Keratinocyte (primary cell): Measurements from ENCODE around the gene LRRC71. TPM values are rescaled to one million over a fixed set of nuclear protein-coding genes. Genes with fewer than 3 reads are reported as not detected.

Source experiments
- DNase-seq: peaks from one replicate; pipeline ENCODE4 v3.0.0-alpha.2; 2011; ENCODE audit warnings: low read depth, missing footprints, low spot score
- FAIRE-seq: peaks from 2 replicates; lab custom pipeline; 2011; peaks lifted over from hg19 to GRCh38; lab: Jason Lieb, UNC
- H2AFZ ChIP-seq: 2 replicates; pipeline ENCODE4 v1.6.0; 2012; ENCODE audit warnings: low read length, control low read depth, inconsistent platforms; ENCODE audit not compliant: control insufficient read depth
- H3K27ac ChIP-seq: 2 replicates; pipeline ENCODE4 v1.5.1; 2011; ENCODE audit warnings: low read length; ENCODE audit not compliant: control insufficient read depth, insufficient read depth
- H3K27me3 ChIP-seq: 3 replicates; pipeline ENCODE4 v1.6.0; 2011; ENCODE audit warnings: low read length; ENCODE audit not compliant: control insufficient read depth, insufficient read depth; ENCODE audit errors: extremely low read depth
- H3K36me3 ChIP-seq, 2 experiments: 2 replicates in 1 of 2; 3 replicates in 1 of 2; pipeline ENCODE4 v1.5.1; 2011; ENCODE audit warnings: low read length in 2 of 2, mild to moderate bottlenecking in 1 of 2; ENCODE audit not compliant: control insufficient read depth in 2 of 2, insufficient read depth in 2 of 2; ENCODE audit errors: extremely low read depth in 1 of 2
- H3K4me1 ChIP-seq: 3 replicates; pipeline ENCODE4 v1.5.1; 2011; ENCODE audit warnings: low read length; ENCODE audit not compliant: control insufficient read depth, insufficient read depth; ENCODE audit errors: extremely low read depth
- H3K4me2 ChIP-seq: 3 replicates; pipeline ENCODE4 v1.6.0; 2011; ENCODE audit warnings: low read depth, low read length; ENCODE audit not compliant: control insufficient read depth, insufficient read depth; ENCODE audit errors: extremely low read depth
- H3K4me3 ChIP-seq, 3 experiments: fragments of 200-600 bp in 1 of 3; sonication (generic) in 1 of 3; 2 replicates in 2 of 3; 3 replicates in 1 of 3; pipeline ENCODE4 v1.5.1; 2011 to 2016; ENCODE audit warnings: low read length in 3 of 3, mild to moderate bottlenecking in 3 of 3, control low read depth in 2 of 3, inconsistent platforms in 1 of 3, low read depth in 1 of 3, mixed read lengths in 1 of 3, mixed run types in 1 of 3, moderate library complexity in 1 of 3; ENCODE audit not compliant: control insufficient read depth in 2 of 3, insufficient read depth in 2 of 3; ENCODE audit errors: extremely low read depth in 1 of 3
- H3K79me2 ChIP-seq: 2 replicates; pipeline ENCODE4 v1.6.0; 2012; ENCODE audit warnings: low read length; ENCODE audit not compliant: control insufficient read depth, insufficient read depth
- H3K9ac ChIP-seq: 3 replicates; pipeline ENCODE4 v1.6.0; 2011; ENCODE audit warnings: low read length; ENCODE audit not compliant: control insufficient read depth, insufficient read depth; ENCODE audit errors: extremely low read depth
- H3K9me1 ChIP-seq: 3 replicates; pipeline ENCODE4 v1.6.0; 2011; ENCODE audit warnings: low read length; ENCODE audit not compliant: control insufficient read depth, insufficient read depth; ENCODE audit errors: extremely low read depth
- H3K9me3 ChIP-seq: 2 replicates; pipeline ENCODE4 v1.5.1; 2012; ENCODE audit warnings: low read depth, low read length; ENCODE audit not compliant: control insufficient read depth
- H4K20me1 ChIP-seq: 3 replicates; pipeline ENCODE4 v1.6.0; 2011; ENCODE audit warnings: low read length; ENCODE audit not compliant: control insufficient read depth, insufficient read depth; ENCODE audit errors: extremely low read depth
- EZH2 ChIP-seq: IDR thresholded peaks from one replicate; pipeline ENCODE4 v1.6.1; 2012; ENCODE audit warnings: inconsistent platforms, mild to moderate bottlenecking, low read length, moderate library complexity
- dilution Hi-C: fragments of 300-500 bp; cut with MboI; formaldehyde crosslinking; loops from one replicate; pipeline ENCODE4 v1.7.0; 2020; ENCODE audit warnings: low sequenced_read_pairs; ENCODE audit not compliant: extremely low pct_ligation_motif_present
- polyA plus RNA-seq, 5 experiments: library from polyadenylated mRNA; depleted of rRNA in 3 of 5; stranded (reverse) in 3 of 5; stranded (forward) in 1 of 5; unstranded in 1 of 5; fragments of >200 nt; gene quantifications; 1 replicate in 1 of 5; 2 replicates in 3 of 5; 3 replicates in 1 of 5; pipeline versions ENCODE4 v1.2.1 to v1.2.3, GENCODE V29; 2011 to 2012; ENCODE audit warnings: missing spikeins in 2 of 5, low read depth in 1 of 5, low replicate concordance in 1 of 5
- TF ChIP-seq, protein P1 (sequence below), 3 experiments: IDR thresholded peaks in 1 of 3; conservative IDR thresholded peaks in 1 of 3; optimal IDR thresholded peaks in 1 of 3; 2 replicates in 2 of 3; 3 replicates in 1 of 3; pipeline versions ENCODE3 to v1.5.1; 2011; ENCODE audit warnings: low read length in 3 of 3, mild to moderate bottlenecking in 3 of 3, moderate library complexity in 2 of 3, control low read depth in 1 of 3, inconsistent platforms in 1 of 3; ENCODE audit not compliant: insufficient read depth in 2 of 3; ENCODE audit errors: extremely low read depth in 1 of 3

LRRC71 gene
- polyA plus RNA-seq, 1 donor (not counting 4 experiments of a cell fraction or from before 2014, with no cell fraction given), result not detected

DNA sequence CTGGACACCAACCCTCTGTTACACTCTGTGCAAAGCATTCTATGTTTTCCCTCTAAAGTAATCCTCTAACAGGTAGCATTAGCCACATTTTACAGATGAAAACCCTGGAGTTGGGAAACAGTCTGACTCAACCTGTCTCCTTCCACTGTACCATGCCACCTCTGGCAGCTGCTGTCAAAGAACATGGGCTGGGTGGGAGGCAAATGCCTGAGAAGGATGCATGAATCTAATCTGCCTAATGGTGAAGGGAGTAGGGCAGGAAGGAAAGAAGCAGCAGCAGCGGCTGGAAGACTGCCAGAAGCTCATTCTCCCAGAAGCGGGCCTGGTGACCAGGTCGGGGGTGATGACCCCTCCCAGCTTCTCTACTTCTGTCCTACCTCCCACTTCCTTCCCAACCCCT is 21.7 kb downstream of the LRRC71 start:
- dilution Hi-C loops, result no loop called here
- Histone ChIP-seq H3K36me3 (peaks cover 20 to 34% of the 10 kb centered on the region in 2 experiments), H2AFZ (no peak overlapping the region)

DNA sequence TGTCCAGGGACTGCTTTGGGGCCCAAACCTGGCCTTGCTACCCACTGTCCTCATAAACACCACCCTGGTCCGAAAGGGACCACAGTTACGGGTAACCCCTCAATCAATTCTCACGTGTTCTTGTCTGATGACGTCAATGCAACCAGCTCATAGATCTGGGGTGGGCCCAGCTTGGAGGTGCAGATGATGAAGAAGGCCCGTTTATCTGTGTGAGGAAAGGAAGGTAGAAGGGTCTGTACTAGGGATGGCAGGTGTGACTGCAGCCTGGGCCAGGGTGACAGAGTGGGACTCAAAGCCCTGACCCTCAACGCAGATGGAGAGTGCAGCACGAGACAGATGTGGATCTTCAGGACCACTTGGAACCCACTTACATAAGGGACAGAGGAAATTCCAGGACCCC is 22.1 kb downstream of the LRRC71 start:
- DNase-seq (no peak), FAIRE-seq (no peak)
- H3K36me3 ChIP-seq, result peaks cover 20 to 37% of the 10 kb centered on the region in 2 experiments
- dilution Hi-C loops, result no loop called here
- H3K4me1 ChIP-seq, result peaks cover 5% of the 10 kb centered on the region
- no peak overlapping the region for H3K27ac ChIP-seq
- H3K4me3 ChIP-seq, result no peak overlapping the region
- H3K9me3 ChIP-seq, result no peaks in the 10 kb centered on the region
- H4K20me1 ChIP-seq, result no peaks in the 10 kb centered on the region
- no peak overlapping the region for H3K4me2 ChIP-seq
- H3K9me1 ChIP-seq, result peaks cover 2% of the 10 kb centered on the region
- no peak overlapping the region for H3K9ac ChIP-seq
- H3K79me2 ChIP-seq, result no peaks in the 10 kb centered on the region
- H3K27me3 ChIP-seq, result no peaks in the 10 kb centered on the region
- no peak for TF ChIP-seq EZH2
- TF ChIP-seq, protein P1, sequence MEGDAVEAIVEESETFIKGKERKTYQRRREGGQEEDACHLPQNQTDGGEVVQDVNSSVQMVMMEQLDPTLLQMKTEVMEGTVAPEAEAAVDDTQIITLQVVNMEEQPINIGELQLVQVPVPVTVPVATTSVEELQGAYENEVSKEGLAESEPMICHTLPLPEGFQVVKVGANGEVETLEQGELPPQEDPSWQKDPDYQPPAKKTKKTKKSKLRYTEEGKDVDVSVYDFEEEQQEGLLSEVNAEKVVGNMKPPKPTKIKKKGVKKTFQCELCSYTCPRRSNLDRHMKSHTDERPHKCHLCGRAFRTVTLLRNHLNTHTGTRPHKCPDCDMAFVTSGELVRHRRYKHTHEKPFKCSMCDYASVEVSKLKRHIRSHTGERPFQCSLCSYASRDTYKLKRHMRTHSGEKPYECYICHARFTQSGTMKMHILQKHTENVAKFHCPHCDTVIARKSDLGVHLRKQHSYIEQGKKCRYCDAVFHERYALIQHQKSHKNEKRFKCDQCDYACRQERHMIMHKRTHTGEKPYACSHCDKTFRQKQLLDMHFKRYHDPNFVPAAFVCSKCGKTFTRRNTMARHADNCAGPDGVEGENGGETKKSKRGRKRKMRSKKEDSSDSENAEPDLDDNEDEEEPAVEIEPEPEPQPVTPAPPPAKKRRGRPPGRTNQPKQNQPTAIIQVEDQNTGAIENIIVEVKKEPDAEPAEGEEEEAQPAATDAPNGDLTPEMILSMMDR (optimal IDR thresholded peaks at IDR 0.05 in 1 of 3, IDR thresholded peaks at IDR 0.05 in 1 of 3, conservative IDR thresholded peaks at IDR 0.05 in 1 of 3; ENCODE audit: extremely low read depth in 1 of 3, insufficient read depth in 2 of 3, low read length in 3 of 3), result no peak
- H2AFZ ChIP-seq, result no peak overlapping the region

More for the DNA sequence above, 21.7 kb downstream of the LRRC71 start:
- H3K9me1 ChIP-seq, result peaks cover 2% of the 10 kb centered on the region
- no peak for DNase-seq
- no peaks in the 10 kb centered on the region for H3K9me3 ChIP-seq
- peaks cover 5% of the 10 kb centered on the region for H3K4me1 ChIP-seq
- no peaks in the 10 kb centered on the region for H4K20me1 ChIP-seq
- no peak overlapping the region for H3K9ac ChIP-seq
- TF ChIP-seq, protein P1 (optimal IDR thresholded peaks at IDR 0.05 in 1 of 3, IDR thresholded peaks at IDR 0.05 in 1 of 3, conservative IDR thresholded peaks at IDR 0.05 in 1 of 3; ENCODE audit: extremely low read depth in 1 of 3, insufficient read depth in 2 of 3, low read length in 3 of 3), result no peak
- TF ChIP-seq EZH2, result no peak
- no peaks in the 10 kb centered on the region for H3K79me2 ChIP-seq
- no peak overlapping the region for H3K4me3 ChIP-seq
- no peaks in the 10 kb centered on the region for H3K27me3 ChIP-seq
- H3K27ac ChIP-seq, result no peak overlapping the region
- FAIRE-seq, result no peak
- H3K4me2 ChIP-seq, result no peak overlapping the region
